ENCODE measurements around the gene BASP1. TPM values are rescaled to one million over a fixed set of nuclear protein-coding genes. Genes with fewer than 3 reads are reported as not detected.
A peak's percentile ranks its signal among the peaks of the same experiment; 100 is the strongest.

Gene BASP1
- total and polyA plus RNA-seq, 2 donors (not counting 1 experiment from before 2014, with no cell fraction given), result 53.0 to 66.4 TPM

GRCh38 chr5:17222664-17223063, 5.2 kb downstream of the BASP1 start:
- Histone ChIP-seq H3K27ac (ENCODE audit: low read length in 2 of 2) (peak overlapping the region in 1 of 2 donors; percentile 71), H3K9me3 (ENCODE audit: control extremely low read depth in 1 of 3, control insufficient read depth in 2 of 3, insufficient read depth in 1 of 3, low read length in 2 of 3) (no peaks in the 10 kb centered on the region), H3K4me3 (ENCODE audit: control extremely low read depth in 1 of 5, extremely low read depth in 1 of 5, insufficient read depth in 1 of 5, low read depth in 2 of 5, low read length in 4 of 5) (no peak overlapping the region), H3K4me2 (replicated peaks; ENCODE audit: low read depth, low read length, poor library complexity, severe bottlenecking) (peak overlapping the region; percentile 61), H3K4me1 (ENCODE audit: control insufficient read depth in 2 of 2, insufficient read depth in 2 of 2, low read length in 2 of 2) (peaks cover 66 to 67% of the 10 kb centered on the region in 2 donors), H2AFZ (ENCODE audit: insufficient read depth, low read depth, low read length, poor library complexity, severe bottlenecking) (no peak overlapping the region), H4K20me1 (ENCODE audit: control insufficient read depth, insufficient read depth, low read length, poor library complexity, severe bottlenecking) (peaks cover 49% of the 10 kb centered on the region), H3K79me2 (ENCODE audit: control insufficient read depth, insufficient read depth, low read length) (peaks cover 99% of the 10 kb centered on the region), H3K9ac (ENCODE audit: low read length) (no peak overlapping the region), H3K36me3 (replicated peaks in 1 of 2; ENCODE audit: control extremely low read depth in 1 of 2, control insufficient read depth in 1 of 2, extremely low read depth in 1 of 2, insufficient read depth in 2 of 2, low read length in 1 of 2) (peaks cover 0 to 5% of the 10 kb centered on the region in 2 experiments), H3K27me3 (replicated peaks in 1 of 4; ENCODE audit: control extremely low read depth in 1 of 4, control insufficient read depth in 3 of 4, insufficient read depth in 4 of 4, low read length in 3 of 4) (no peaks in the 10 kb centered on the region)
- H3K27me3 Mint-ChIP-seq, result no peaks in the 10 kb centered on the region
- H3K4me1 Mint-ChIP-seq, result peaks cover 74% of the 10 kb centered on the region
- peak overlapping the region; percentile 64 for H3K27ac Mint-ChIP-seq
- intact Hi-C loops (cut with micrococcal nuclease), result loop anchor here (1.0 kb wide), 1 partner anchor 60 kb away; no protein-coding TSS in a partner anchor
- no peak for DNase-seq
- WGBS (ENCODE audit: insufficient coverage), result 80% methylated on average over 1 of the region's 2 CpGs
- H3K9me3 Mint-ChIP-seq (ENCODE audit: insufficient read depth), result no peaks in the 10 kb centered on the region
- ChIA-PET POLR2A (interaction anchor here (0.9 kb wide), 1 partner anchor 12 kb away, joined by 6 read pairs; no protein-coding TSS in a partner anchor), CTCF (no interaction called here)
- TF ChIP-seq, protein P1, sequence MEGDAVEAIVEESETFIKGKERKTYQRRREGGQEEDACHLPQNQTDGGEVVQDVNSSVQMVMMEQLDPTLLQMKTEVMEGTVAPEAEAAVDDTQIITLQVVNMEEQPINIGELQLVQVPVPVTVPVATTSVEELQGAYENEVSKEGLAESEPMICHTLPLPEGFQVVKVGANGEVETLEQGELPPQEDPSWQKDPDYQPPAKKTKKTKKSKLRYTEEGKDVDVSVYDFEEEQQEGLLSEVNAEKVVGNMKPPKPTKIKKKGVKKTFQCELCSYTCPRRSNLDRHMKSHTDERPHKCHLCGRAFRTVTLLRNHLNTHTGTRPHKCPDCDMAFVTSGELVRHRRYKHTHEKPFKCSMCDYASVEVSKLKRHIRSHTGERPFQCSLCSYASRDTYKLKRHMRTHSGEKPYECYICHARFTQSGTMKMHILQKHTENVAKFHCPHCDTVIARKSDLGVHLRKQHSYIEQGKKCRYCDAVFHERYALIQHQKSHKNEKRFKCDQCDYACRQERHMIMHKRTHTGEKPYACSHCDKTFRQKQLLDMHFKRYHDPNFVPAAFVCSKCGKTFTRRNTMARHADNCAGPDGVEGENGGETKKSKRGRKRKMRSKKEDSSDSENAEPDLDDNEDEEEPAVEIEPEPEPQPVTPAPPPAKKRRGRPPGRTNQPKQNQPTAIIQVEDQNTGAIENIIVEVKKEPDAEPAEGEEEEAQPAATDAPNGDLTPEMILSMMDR (IDR thresholded peaks at IDR 0.05), result no peak
- no peak for TF ChIP-seq EZH2 (IDR thresholded peaks at IDR 0.05; ENCODE audit: borderline replicate concordance, insufficient read depth, low read depth, low read length, poor library complexity, severe bottlenecking)
- ATAC-seq (ENCODE audit: low read depth), result no peak
- peak overlapping the region; percentile 76 for H3K4me3 Mint-ChIP-seq

DNA sequence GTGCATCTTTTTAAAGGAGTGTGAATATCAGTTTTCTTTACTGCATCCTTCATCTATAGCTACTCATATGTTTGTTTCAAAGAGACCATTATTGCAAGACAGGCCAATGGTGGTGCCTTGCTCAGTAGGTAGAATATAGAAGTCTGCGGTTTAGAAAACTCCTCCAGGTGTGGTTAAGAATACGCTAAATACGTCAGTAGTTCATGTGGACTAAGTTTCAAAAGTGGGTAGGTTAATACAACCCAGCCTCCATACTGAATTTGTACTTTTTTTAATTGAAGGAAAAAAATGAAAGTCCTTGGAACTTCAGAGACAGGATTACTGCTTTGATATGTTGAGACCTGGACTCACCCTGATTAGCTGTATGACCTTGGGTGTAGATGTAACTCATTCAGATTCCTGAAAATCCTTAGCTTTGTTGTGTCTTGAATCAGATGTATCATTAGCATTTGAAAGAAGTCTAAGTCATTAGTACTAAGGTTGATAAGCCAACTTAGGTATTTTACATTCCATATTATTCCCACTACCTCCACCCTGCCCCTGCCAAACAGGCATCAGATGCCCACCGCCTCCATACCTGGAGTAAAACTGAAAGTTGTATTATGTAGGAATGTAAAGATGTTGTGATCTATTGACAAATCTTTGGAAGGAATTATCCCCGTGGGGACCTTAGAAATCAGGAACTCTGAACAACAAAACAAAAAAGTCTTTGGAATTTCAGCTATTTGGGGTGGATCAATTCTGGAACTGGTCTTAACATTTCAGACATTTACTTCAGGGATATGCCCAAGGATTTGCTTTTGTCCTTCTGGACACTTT, 6.1 kb downstream of the BASP1 start:
- Mint-ChIP-seq H3K4me1 (peaks cover 84% of the 10 kb centered on the region), H3K27ac (peak overlapping the region; percentile 88)

More for the DNA sequence above, 6.1 kb downstream of the BASP1 start:
- peak overlapping the region; percentile 61 for H3K4me2 ChIP-seq (replicated peaks; ENCODE audit: low read depth, low read length, poor library complexity, severe bottlenecking)
- no peak overlapping the region for H2AFZ ChIP-seq (ENCODE audit: insufficient read depth, low read depth, low read length, poor library complexity, severe bottlenecking)
- H3K4me3 Mint-ChIP-seq, result peak overlapping the region; percentile 76
- TF ChIP-seq, protein P1 (IDR thresholded peaks at IDR 0.05), result no peak
- TF ChIP-seq EZH2 (IDR thresholded peaks at IDR 0.05; ENCODE audit: borderline replicate concordance, insufficient read depth, low read depth, low read length, poor library complexity, severe bottlenecking), result no peak
- peaks cover 53% of the 10 kb centered on the region for H4K20me1 ChIP-seq (ENCODE audit: control insufficient read depth, insufficient read depth, low read length, poor library complexity, severe bottlenecking)
- intact Hi-C loops (cut with micrococcal nuclease), result loop anchor here (2.0 kb wide), 1 partner anchor 33 kb away; no protein-coding TSS in a partner anchor
- H3K9me3 ChIP-seq (ENCODE audit: control extremely low read depth in 1 of 3, control insufficient read depth in 2 of 3, insufficient read depth in 1 of 3, low read length in 2 of 3), result no peaks in the 10 kb centered on the region
- no CpG with 5 or more reads among the region's 5 CpGs for WGBS (ENCODE audit: insufficient coverage)
- ATAC-seq (ENCODE audit: low read depth), result no peak
- ChIA-PET CTCF (interaction anchor here (3.5 kb wide), 1 partner anchor 7 kb away, joined by 21 read pairs; the partner anchor contains the start of gene BASP1), POLR2A (interaction anchor here (0.9 kb wide), 1 partner anchor 11 kb away, joined by 6 read pairs; no protein-coding TSS in a partner anchor)
- peaks cover 99% of the 10 kb centered on the region for H3K79me2 ChIP-seq (ENCODE audit: control insufficient read depth, insufficient read depth, low read length)
- peak overlapping the region in 1 of 2 donors; percentile 71 for H3K27ac ChIP-seq (ENCODE audit: low read length in 2 of 2)
- no peak overlapping the region for H3K4me3 ChIP-seq (ENCODE audit: control extremely low read depth in 1 of 5, extremely low read depth in 1 of 5, insufficient read depth in 1 of 5, low read depth in 2 of 5, low read length in 4 of 5)
- H3K9ac ChIP-seq (ENCODE audit: low read length), result no peak overlapping the region
- no peaks in the 10 kb centered on the region for H3K9me3 Mint-ChIP-seq (ENCODE audit: insufficient read depth)
- H3K27me3 Mint-ChIP-seq, result no peaks in the 10 kb centered on the region
- peak; percentile 51 for DNase-seq
- H3K27me3 ChIP-seq (replicated peaks in 1 of 4; ENCODE audit: control extremely low read depth in 1 of 4, control insufficient read depth in 3 of 4, insufficient read depth in 4 of 4, low read length in 3 of 4), result no peaks in the 10 kb centered on the region
- peaks cover 75 to 76% of the 10 kb centered on the region in 2 donors for H3K4me1 ChIP-seq (ENCODE audit: control insufficient read depth in 2 of 2, insufficient read depth in 2 of 2, low read length in 2 of 2)
- peaks cover 0 to 5% of the 10 kb centered on the region in 2 experiments for H3K36me3 ChIP-seq (replicated peaks in 1 of 2; ENCODE audit: control extremely low read depth in 1 of 2, control insufficient read depth in 1 of 2, extremely low read depth in 1 of 2, insufficient read depth in 2 of 2, low read length in 1 of 2)

All from B cell (primary cell).